Measurements from ENCODE around the gene TCF19.
A peak's percentile ranks its signal among the peaks of the same experiment; 100 is the strongest.

DNA sequence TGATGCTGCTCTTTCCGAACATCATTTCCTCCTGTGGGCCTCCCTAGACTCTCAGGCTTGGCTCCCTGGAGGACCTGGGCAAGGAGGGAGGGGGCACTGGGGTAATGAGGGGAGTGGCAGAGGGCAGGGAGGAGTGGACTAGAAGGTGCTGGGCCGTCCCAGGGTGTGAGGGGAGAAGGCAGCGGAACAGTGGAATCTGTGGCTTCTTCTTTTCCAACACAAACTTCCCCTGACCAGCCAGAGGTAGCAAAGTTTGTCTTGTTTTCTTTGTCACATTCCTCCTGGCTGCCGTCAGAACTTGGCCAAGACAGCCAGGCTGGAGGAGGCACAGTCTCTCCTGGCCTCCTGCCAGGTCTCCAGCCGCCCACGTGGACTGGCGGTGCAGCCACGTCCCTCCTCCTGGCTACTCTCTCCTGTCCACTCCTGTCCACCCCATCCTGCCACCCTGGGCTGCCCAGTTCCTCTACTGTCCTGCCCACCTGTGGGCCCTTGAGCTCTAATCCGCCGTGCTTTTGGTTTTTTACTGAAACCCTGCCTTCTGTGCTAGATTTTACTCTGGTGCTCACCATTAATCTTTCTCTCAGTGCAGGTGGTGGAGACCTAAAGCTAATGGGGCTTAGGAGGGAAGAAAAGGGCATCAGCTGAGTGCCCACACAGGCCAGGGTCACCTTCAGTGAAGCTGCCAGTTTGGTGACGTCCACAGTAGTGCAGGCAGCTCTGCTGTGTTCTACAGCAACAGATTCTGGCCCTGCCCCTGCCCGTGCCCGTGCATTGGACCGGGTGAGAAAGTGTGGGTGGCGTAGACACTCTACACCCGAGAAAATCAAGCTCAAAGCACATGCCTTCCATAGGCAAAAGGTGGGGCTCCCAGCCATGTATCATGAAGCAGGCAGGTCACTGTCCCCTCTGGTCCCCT is 35.3 kb upstream of the TCF19 start:
- TF ChIP-seq, protein P1, sequence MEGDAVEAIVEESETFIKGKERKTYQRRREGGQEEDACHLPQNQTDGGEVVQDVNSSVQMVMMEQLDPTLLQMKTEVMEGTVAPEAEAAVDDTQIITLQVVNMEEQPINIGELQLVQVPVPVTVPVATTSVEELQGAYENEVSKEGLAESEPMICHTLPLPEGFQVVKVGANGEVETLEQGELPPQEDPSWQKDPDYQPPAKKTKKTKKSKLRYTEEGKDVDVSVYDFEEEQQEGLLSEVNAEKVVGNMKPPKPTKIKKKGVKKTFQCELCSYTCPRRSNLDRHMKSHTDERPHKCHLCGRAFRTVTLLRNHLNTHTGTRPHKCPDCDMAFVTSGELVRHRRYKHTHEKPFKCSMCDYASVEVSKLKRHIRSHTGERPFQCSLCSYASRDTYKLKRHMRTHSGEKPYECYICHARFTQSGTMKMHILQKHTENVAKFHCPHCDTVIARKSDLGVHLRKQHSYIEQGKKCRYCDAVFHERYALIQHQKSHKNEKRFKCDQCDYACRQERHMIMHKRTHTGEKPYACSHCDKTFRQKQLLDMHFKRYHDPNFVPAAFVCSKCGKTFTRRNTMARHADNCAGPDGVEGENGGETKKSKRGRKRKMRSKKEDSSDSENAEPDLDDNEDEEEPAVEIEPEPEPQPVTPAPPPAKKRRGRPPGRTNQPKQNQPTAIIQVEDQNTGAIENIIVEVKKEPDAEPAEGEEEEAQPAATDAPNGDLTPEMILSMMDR (tag by site-specific recombination; IDR thresholded peaks at IDR 0.05): no peak
- TF ChIP-seq SALL2 (tag by site-specific recombination; IDR thresholded peaks at IDR 0.05; ENCODE audit: borderline replicate concordance): no peak
- TF ChIP-seq ZNF473 (tag by site-specific recombination; IDR thresholded peaks at IDR 0.05): no peak
- no peak for TF ChIP-seq HOXD13 (CRISPR knock-in tag; IDR thresholded peaks at IDR 0.05; ENCODE audit: borderline replicate concordance)
- peak; percentile 67; the same call in 1 of the 2 replicates for TF ChIP-seq ZNF558 (tag by site-specific recombination; IDR thresholded peaks at IDR 0.05)
- TF ChIP-seq, protein P2, sequence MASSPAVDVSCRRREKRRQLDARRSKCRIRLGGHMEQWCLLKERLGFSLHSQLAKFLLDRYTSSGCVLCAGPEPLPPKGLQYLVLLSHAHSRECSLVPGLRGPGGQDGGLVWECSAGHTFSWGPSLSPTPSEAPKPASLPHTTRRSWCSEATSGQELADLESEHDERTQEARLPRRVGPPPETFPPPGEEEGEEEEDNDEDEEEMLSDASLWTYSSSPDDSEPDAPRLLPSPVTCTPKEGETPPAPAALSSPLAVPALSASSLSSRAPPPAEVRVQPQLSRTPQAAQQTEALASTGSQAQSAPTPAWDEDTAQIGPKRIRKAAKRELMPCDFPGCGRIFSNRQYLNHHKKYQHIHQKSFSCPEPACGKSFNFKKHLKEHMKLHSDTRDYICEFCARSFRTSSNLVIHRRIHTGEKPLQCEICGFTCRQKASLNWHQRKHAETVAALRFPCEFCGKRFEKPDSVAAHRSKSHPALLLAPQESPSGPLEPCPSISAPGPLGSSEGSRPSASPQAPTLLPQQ (tag by site-specific recombination; IDR thresholded peaks at IDR 0.05): peak; percentile 56; the same call in 1 of the 2 replicates
- TF ChIP-seq ZNF624 (tag by site-specific recombination; IDR thresholded peaks at IDR 0.05): no peak
- no peak for TF ChIP-seq YY1 (tag by site-specific recombination; IDR thresholded peaks at IDR 0.05)
- no peak for TF ChIP-seq ZNF670 (tag by site-specific recombination; IDR thresholded peaks at IDR 0.05; ENCODE audit: low read depth)
- TF ChIP-seq, protein P3, sequence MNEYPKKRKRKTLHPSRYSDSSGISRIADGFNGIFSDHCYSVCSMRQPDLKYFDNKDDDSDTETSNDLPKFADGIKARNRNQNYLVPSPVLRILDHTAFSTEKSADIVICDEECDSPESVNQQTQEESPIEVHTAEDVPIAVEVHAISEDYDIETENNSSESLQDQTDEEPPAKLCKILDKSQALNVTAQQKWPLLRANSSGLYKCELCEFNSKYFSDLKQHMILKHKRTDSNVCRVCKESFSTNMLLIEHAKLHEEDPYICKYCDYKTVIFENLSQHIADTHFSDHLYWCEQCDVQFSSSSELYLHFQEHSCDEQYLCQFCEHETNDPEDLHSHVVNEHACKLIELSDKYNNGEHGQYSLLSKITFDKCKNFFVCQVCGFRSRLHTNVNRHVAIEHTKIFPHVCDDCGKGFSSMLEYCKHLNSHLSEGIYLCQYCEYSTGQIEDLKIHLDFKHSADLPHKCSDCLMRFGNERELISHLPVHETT (tag by site-specific recombination; IDR thresholded peaks at IDR 0.05): no peak; the same call in 1 of the 2 replicates
